Measurements from ENCODE around the gene NEAT1. TPM values are rescaled to one million over a fixed set of nuclear protein-coding genes. Genes with fewer than 3 reads are reported as not detected.

NEAT1 gene
- total RNA-seq, 1 donor from 2014 or later, result 508 TPM

DNA sequence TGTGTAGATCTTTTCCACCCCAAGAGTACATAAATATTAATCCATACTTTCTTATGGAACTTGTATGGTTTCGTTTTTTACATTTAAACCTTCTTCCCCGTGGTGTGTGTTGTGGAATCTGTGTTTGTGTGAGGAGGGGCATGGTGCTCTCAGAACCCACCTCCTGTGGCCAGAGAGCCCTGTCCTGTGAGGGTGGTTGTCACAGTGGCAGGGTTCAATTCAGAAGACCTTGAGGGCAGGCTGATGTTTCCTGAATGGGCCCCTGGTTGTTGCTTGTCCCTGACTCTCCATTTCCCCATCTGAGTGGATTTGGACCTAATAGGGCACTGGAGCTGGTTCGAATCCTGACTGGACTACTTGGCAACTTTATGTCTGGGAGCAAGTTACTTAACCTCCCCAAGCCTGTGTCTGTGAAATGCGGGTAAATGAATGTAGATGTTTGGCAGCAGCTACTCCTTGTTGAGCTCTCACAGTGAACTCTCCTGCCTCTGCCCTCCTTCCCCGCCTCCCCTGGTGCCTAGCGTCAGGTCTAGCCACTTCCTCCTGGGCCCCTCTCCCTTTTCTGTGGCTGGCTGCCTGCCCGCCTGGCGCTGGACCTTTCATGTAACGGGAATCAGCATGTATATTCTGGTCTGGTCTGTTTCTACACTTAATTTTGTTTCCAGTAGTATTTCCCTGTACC, 7.3 kb downstream of the NEAT1 start:
- intact Hi-C loops (cut with micrococcal nuclease), result loop anchor here (5.0 kb wide), 1 partner anchor 72 kb away; no protein-coding TSS in a partner anchor
- peak; percentile 79 for DNase-seq
- ATAC-seq, result peak; percentile 19

DNA sequence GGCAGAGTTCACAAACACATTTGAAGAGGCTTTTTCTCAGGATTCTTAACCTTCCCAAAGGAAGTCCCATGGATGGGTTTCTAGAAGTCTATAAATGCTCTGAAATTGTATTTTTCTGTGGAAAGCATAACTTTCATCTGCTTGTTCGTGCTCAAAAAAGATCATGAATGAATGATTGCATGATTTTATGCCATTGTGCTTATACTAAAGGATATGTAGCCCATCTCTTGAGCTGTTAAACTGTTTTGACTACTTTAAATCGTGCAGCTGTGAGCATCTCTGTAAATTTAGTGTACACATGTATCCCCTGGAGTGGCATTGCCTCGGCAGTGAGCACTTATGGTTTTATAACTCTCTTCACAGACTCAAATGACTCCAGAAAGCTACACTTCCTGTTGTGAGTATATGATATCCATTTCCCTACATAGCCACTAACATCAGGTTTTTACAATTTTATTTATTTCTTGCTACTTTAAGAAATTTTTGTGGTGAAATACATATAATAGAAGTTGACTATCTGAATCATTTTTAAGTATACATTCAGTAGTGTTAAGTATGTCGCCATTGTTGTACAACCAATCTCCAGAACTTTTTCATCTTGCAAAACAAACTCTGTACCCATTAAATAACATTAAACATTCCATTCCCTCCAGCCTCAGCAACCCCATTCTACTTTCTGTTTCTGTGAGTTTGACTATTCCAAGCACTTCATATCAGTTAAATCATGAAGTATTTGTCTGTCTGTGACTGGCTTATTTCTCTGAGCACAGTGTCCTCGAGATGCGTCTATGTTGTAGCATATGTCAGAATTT, 8.0 kb downstream of the NEAT1 start:
- intact Hi-C loops (cut with micrococcal nuclease), result no loop called here
- no peak for DNase-seq
- ATAC-seq, result no peak

DNA sequence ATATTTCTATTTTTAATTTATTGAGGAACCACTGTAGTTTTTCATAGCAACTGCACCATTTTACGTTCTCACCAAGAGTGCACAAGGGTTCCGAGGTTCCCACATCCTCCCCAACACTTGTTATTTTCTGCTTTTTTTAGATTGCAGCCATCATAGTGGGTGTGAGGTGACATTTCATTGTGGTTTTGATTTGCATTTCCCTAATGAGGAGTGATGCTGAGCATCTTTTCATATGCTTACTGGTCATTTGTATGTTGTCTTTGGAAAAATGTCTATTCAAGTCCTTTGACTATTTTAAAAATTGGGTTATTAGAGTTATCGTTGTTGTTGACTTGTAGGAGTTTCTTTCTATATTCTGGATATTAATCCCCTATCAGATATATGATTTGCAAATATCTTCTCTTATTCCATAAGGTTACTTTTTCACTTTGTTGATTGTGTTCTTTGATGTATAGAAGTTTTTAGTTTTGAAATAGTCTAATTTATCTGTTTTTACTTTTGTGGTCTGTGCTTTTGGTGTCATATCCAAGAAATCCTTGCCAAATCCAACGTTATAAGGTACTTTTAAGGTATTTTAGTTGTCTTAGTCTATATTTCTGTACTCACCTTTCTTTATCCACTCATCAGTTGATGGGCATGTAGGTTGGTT, 9.0 kb downstream of the NEAT1 start:
- DNase-seq, result no peak
- intact Hi-C loops (cut with micrococcal nuclease), result no loop called here
- no peak for ATAC-seq

DNA sequence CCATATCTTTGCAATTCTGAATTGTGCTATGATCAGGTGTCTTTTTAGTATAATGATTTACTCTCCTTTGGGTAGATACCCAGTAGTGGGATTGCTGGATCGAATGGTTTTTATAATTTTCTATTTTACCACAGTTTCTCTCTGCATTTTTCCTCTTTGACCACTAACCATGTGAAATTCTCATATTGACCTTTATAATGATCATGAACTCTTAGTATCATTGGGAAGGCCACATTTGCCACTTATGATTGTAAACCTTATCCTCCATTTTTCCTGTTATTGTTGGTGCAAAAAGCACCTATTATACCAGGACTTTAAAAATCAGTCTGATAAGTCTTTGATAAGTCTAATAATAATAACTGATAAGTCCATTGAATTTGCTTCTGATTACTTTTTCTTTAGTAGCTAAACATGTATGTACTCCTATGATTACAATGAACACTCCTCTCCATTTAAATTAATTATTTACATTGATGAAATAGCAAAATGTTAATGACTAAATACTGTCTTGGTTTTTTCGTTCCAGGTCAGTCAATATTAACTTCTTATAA, 9.6 kb downstream of the NEAT1 start:
- intact Hi-C loops (cut with micrococcal nuclease), result no loop called here
- ATAC-seq (no peak), DNase-seq (no peak)

DNA sequence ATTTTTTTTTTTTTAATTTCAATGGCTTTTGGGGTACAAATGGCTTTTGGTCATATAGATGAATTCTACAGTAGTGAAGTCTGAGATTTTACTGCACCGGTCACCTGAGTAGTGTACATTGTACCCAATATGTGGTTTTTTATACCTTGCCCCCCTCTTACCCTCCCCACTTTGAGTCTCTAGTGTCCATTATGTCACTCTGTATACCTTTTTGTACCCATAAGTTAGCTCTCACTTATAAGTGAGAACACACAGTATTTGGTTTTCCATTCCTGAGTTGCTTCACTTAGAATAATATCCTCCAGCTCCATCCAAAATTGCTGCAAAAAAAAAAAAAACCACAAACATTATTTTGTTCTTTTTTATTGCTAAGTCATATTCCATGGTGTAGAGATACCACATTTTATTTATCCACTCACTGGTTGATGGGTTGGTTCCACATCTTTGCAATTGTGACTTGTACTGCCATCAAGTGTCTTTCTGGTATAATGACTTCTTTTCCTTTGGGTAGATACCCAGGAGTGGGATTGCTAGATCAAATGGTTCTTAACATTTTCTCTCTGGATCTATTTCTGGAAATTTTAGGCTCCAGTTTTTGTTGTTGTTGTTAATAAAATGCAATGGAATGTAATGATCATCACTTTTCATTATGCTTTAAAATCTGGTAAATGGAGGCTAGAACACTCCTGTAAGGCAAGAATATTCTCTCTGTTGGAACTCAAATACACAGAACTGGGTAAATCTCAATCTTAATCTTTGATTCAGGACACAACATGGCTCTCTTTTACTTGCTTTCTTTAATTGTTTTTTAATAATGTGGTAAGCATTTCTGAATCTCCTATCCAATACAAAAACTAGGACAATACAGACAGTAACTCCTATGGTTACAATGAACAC, 10.3 kb downstream of the NEAT1 start:
- intact Hi-C loops (cut with micrococcal nuclease), result no loop called here
- ATAC-seq (no peak), DNase-seq (no peak)

DNA sequence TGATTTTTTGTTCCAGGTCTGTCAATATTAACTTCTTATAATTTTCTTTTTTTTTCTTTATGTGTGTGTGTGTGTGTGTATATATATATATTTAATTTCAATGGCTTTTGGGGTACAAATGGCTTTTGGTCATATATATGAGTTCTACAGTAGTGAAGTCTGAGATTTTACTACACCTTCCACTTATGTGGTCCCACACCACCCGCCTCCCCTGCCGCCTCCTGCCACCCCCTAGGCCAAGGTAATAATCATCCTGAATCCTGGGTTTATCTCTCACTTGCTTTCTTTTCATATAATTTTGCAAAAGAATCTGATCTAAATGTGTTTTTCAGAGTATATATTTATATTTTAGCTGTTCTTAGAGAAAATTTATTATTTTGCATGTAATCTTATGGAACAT, 11.1 kb downstream of the NEAT1 start:
- ATAC-seq (no peak), DNase-seq (no peak)
- intact Hi-C loops (cut with micrococcal nuclease), result no loop called here

DNA sequence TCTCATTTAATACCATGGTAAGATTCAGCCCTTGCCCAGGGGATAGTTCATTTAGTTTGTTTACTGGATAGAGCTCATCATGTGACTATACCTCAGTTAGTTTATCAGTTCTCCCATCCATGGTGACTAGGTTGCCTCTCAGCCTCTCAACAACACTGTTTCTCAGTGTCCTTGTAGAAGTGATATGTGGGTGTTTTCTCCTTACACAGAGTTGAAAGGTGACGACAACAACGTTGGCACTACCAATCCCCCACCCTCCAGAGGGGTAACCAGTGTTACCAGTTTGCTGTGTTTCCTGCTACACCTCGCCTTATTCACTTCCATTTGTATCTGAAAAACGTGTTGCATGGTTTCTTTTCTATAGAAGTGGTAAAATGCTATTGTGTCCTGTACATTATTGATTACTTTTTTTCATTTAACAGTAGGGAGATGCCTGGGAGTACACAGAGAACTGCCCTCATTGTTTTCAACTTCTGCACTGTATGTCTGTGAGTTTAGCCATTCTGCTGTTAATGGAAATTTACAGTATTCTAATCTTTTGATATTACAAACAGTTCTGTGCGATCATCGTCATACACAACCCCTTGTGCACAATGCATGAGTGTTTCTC, 11.6 kb downstream of the NEAT1 start:
- intact Hi-C loops (cut with micrococcal nuclease), result no loop called here
- ATAC-seq (no peak), DNase-seq (no peak)

DNA sequence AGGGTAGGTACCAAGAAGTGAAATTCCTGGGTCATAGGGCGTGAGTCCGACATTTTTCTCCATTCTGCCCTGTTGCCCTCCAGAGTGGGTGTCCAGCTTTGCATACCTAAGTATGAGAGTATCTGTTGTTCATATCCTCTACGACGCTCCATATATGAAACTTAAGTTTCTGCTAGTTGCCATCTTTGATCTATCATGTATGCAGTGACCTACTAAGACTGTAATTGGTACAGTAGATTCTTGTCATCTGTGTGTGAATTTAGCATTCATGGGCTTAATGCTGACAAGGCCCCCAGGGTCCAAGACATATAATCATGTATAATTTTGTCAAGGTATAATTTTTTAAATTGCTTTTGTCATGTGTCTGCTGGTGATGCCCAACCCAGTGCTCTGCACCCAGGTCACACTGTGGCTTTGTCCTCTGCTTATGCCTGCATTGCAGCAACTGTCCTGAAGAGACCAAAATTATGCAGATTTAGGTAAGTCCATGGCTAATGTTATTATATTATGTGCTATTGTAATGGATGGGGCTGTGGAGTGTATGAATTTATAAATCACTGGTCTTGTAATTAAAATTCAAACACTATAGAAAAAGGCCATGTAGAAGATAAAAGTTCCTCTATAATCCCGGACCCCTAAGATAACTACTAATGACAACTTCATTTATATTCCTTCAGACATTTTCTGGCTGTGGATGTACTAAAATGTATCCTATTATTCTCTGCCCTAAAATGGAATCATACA, 12.2 kb downstream of the NEAT1 start:
- intact Hi-C loops (cut with micrococcal nuclease), result no loop called here
- no peak for ATAC-seq
- DNase-seq, result no peak

DNA sequence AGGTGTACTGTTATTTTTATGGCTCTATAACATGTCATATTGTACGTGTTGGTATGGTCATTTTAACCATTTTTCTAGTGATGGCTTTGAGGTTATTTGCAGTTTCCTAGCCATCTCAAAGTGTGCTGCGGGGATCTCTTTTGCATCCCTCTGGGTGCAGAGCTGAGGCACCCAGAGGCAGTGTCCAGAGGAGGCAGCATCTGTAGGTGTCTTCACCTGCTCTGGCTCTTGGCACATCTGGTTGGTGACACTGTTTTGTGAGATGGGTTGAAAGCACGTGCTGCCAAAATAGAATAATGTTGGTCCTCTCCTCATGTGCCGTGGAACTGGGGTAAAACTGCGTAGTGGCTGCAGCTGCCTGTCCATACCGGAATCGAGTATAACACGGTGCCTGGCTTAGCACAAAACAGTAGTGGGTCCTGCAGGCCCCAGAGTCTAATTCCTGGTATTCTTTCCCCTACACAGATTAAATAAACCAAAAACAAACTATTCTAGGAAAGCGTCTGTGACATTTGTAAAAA, 12.9 kb downstream of the NEAT1 start:
- intact Hi-C loops (cut with micrococcal nuclease), result no loop called here
- DNase-seq (no peak), ATAC-seq (peak; percentile 3)

DNA sequence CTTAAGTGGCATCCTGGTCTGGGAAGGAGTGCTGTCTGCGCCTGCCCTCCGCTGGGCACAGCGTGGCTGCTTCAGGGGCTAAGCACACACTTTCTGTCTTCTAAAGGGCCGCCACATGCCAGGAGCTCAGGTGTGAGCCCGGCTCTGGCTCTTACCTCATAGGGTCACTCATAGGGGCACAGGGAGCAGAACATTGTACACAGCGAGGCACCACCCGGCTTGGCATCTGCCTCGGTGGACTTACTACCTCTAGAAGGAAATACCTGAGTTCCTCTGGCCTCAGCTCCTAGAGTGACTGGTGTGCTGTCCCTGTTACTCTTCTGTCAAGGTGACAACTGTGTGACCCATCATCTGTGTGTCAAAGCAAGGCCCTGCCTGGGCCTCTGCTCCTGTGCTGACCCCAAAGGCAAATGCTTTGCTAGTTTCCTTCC, 13.4 kb downstream of the NEAT1 start:
- DNase-seq (peak; percentile 58), ATAC-seq (peak; percentile 23)
- intact Hi-C loops (cut with micrococcal nuclease), result no loop called here

DNA sequence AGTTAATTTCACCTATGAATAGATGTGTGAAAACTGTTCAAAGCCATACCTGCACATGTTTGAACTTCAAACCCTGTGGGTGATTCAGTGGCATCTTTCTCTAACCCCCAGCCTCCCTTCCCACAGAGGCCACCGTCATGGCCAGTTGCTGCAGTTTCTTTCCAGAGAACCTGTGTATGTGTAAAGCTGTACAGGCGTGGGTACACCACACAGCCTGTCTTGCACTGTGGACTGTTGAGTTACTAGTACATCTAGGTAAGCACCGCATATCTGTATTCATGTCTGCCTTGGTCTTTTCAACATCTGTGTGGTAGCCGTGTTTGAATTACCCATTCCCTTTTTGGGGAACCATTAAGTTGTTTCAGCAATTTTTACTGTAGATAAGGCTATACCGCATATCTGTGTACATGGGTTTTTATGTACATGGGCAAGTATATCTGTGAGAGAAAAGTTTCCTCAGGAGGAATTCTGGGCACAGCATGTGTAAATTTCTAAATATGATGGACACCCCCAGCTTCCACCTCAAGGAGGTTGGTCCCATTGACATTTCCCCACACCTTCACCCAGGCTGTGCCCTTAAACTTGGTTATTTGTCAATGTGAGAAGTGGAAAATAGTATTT, 13.9 kb downstream of the NEAT1 start:
- DNase-seq (no peak), ATAC-seq (peak; percentile 4)
- intact Hi-C loops (cut with micrococcal nuclease), result no loop called here

DNA sequence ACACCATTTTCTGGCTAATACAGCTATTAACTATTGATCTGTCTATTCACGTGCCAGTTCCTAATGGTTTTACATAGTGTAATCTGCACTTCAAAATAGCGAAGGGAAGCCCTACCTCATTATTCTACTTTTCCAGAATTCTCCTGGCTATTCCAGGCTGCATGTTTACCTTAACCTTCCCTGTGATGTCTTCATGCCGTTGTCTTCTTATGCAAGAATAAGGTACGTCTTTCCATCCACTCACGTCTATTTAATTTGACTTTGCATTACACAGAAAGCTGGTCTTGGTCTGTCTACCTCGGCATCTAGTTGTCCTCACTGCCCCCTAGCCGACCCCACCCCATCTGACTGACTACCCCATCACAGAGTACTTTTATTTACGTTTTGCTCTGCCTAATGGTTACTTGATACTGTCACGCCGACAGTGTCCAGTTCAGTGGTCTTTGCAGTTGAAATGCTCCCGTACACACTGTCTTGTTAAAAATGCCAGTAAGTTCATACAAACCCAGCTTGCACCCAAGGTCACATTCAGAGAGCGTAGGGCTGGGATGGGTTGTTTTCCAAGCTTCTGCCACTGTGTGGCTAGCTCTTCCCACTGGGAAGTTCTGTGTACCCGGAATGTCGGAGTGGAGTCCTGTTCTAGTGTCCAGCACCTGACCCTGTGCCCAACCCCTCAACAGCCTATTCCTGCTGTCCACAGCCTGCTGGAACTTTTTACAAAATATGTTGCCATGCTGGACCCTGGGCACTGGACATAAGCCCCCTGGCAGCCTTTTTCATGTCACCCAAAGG, 15.0 kb downstream of the NEAT1 start:
- intact Hi-C loops (cut with micrococcal nuclease), result no loop called here
- DNase-seq, result no peak
- no peak for ATAC-seq

DNA sequence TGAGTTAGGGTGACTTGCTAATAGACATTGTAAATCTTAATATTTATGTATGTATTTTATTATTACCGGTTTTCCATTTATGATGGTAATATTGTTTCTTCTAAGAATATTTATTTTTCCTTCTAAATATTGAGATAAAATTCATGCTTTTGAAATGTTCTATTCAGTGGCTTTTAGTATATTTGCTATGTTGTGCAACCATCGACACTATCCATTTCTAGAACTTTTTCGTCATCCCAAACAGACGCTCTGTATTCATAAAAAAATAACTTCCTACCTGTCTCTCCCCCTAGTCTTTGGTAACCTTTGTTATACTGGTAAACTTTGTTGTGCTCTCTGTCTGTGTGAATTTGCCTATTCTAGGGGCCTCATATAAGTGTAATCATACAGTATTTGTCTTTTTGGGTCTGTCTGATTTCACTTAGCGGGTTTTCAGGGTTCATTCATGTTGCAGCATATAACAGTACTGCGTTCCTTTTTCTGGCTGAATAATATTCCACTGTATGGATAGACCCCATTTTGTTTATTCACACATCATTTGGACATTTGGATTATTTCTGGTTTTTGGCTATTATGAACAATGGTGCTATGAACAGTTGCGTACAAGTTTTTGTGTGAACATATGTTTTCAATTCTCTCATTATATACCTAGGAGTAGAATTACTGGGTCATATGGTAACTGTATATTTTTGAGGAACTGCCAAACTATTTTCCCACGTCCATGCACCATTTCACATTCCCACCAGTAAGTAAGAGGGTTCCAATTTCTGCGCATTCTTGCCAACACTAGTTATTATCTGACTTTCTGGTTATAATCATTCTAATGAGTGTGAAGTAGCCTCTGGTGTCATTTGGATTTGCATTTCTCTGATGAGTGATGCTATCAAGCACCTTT, 15.9 kb downstream of the NEAT1 start:
- no peak for DNase-seq
- intact Hi-C loops (cut with micrococcal nuclease), result no loop called here
- no peak for ATAC-seq

DNA sequence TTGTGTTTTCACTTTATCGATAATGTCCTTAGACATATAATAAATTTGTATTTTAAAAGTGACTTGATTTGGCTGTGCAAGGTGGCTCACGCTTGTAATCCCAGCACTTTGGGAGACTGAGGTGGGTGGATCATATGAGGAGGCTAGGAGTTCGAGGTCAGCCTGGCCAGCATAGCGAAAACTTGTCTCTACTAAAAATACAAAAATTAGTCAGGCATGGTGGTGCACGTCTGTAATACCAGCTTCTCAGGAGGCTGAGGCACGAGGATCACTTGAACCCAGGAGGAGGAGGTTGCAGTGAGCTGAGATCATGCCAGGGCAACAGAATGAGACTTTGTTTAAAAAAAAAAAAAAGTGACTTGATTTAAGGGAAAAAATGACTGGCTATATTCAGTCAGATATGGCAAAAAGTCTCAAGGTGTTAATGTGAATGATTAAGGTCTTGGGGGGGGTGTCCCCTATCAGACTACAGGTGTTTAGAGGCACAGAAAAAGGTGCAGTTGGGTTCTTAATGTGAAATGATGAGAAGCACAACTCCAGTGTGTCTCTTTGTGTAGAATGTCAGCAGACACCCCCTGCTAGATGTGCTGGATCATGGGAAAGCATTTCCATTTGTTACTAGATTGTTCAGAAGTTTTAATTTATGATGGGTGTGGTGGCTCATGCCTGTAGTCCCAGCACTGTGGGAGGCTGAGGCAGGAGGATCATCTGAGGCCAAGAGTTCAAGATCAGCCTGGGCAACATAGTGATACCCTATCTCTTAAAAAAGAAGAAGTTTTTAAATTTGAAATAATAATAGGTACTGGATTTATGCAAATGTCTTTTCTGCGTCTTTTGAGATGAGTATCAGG, 17.0 kb downstream of the NEAT1 start:
- DNase-seq, result no peak
- intact Hi-C loops (cut with micrococcal nuclease), result no loop called here
- no peak for ATAC-seq
